ENCODE results near the gene CYTH3.

The CYTH3 gene

DNA sequence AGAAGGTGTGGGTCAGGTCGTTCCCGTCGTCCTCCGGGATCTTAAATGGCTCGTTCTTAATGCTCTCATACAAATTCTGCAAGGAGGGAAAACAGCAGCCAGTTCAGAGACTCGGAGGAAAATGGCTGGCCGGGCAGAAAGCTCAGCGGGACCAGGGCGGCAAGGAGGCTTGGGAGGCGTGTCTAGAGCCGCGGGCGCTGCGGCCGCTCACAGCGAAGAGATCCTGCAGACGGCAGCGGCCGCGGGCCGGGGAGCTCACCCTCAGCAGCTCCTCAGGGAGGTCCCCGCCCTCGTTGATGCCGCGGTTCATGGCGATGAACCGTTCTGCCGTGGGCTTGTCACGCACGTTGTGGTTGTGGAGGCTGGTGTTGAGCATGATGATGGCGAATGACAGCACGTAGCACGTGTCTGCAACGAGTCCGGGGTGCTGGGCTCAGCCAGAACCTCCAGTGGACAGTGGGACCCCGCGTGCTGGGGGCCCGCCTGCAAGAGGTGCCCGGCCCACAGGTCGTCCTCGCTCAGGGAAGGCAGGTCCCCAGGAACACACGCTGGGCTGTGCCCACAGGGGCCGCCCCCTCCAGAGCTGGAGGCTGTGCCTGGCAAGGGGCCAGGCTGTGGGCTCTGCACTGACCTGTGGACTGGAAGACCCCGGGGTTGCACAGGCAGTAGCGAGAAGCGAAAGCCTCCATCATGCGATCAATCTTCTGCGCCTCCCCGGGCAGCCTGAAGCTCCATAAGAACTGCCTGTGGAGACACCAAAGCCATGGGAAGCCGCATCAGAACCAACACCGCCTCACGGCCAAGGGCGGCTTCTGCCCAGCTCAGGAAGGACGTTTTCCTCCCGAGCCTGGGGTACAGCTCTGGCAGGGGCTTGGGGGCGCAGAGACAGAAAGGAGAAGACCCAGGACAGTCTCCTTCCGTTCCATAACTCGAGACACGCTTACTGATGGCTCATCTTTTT is 101.6 kb downstream of the CYTH3 start:
- Mint-ChIP-seq H3K9me3 (no peaks in the 10 kb centered on the region), H3K4me1 (peaks cover 55% of the 10 kb centered on the region), H3K27ac (peak overlapping the region in 1 of 3 experiments; percentile 72), H3K27me3 (ENCODE audit: low read depth) (peaks cover 3% of the 10 kb centered on the region), H3K4me3 (no peak overlapping the region), H3K36me3 (ENCODE audit: low read depth) (peaks cover 26% of the 10 kb centered on the region)
- TF ChIP-seq, protein P1, sequence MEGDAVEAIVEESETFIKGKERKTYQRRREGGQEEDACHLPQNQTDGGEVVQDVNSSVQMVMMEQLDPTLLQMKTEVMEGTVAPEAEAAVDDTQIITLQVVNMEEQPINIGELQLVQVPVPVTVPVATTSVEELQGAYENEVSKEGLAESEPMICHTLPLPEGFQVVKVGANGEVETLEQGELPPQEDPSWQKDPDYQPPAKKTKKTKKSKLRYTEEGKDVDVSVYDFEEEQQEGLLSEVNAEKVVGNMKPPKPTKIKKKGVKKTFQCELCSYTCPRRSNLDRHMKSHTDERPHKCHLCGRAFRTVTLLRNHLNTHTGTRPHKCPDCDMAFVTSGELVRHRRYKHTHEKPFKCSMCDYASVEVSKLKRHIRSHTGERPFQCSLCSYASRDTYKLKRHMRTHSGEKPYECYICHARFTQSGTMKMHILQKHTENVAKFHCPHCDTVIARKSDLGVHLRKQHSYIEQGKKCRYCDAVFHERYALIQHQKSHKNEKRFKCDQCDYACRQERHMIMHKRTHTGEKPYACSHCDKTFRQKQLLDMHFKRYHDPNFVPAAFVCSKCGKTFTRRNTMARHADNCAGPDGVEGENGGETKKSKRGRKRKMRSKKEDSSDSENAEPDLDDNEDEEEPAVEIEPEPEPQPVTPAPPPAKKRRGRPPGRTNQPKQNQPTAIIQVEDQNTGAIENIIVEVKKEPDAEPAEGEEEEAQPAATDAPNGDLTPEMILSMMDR (IDR thresholded peaks at IDR 0.05; ENCODE audit: unreplicated experiment in 3 of 3): no peak

DNA sequence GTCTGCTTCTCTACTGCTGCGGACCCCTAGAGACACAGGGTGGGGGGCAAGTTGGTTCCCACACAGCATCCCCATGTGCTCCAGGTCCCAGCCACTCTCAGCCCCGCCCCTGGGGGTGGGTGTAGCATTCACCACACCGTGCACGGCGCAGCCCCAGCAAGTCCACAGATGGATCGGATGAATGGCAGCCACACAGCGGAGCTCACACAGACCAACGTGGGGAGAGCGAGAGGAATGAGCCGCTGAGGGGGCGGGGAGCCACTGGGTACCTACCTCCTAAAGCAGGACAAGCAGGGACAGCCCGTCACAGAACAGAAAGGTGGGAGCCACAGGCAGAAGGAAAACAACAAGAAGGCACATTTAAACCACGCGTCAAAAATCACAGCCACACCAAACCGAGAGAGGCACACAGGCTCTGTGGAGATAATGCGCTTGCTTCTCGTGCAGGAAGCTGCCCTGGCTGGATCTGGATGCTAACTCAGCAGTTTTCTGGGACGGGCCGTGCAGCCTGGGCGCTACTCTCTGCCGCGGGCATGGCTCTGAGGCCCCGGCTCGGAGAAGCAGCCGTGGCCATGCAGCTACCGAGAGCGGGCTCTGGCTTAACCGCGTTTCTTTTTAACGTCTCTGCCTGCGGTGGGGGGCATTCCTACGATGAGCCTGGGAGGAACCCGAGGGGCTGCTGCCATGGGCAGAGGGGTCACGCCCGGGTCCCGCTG is 102.5 kb downstream of the CYTH3 start:
- TF ChIP-seq, protein P1 (IDR thresholded peaks at IDR 0.05; ENCODE audit: unreplicated experiment in 3 of 3): no peak
- peaks cover 60% of the 10 kb centered on the region for H3K4me1 Mint-ChIP-seq
- H3K36me3 Mint-ChIP-seq (ENCODE audit: low read depth): peaks cover 26% of the 10 kb centered on the region
- H3K4me3 Mint-ChIP-seq: no peak overlapping the region
- H3K27ac Mint-ChIP-seq: no peak overlapping the region
- no peaks in the 10 kb centered on the region for H3K9me3 Mint-ChIP-seq
- peaks cover 3% of the 10 kb centered on the region for H3K27me3 Mint-ChIP-seq (ENCODE audit: low read depth)

DNA sequence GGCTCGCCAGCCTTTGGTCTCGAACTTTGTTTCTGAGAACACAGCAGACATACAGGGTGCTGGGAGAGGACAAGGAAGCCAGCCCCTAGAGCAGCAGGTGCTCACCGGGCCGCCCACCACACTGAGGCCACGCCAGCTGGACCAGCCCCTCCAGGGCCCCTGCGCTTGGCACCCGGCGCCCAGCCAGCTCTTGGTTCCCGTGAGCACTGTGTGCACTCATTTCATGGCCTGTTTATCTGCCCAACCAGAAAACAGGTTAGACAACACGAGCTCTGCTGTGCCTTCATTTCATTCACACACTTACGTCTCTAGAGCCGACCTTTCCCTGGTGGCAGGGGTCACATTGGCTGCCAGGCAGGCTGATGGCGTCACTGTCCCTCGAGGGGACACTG is 104.0 kb downstream of the CYTH3 start:
- TF ChIP-seq, protein P1 (IDR thresholded peaks at IDR 0.05; ENCODE audit: unreplicated experiment in 3 of 3): no peak
- Mint-ChIP-seq H3K4me1 (peaks cover 68% of the 10 kb centered on the region), H3K27ac (peak overlapping the region in 1 of 3 experiments; percentile 49), H3K4me3 (no peak overlapping the region), H3K27me3 (ENCODE audit: low read depth) (peaks cover 3% of the 10 kb centered on the region), H3K9me3 (no peaks in the 10 kb centered on the region), H3K36me3 (ENCODE audit: low read depth) (peaks cover 22% of the 10 kb centered on the region)

DNA sequence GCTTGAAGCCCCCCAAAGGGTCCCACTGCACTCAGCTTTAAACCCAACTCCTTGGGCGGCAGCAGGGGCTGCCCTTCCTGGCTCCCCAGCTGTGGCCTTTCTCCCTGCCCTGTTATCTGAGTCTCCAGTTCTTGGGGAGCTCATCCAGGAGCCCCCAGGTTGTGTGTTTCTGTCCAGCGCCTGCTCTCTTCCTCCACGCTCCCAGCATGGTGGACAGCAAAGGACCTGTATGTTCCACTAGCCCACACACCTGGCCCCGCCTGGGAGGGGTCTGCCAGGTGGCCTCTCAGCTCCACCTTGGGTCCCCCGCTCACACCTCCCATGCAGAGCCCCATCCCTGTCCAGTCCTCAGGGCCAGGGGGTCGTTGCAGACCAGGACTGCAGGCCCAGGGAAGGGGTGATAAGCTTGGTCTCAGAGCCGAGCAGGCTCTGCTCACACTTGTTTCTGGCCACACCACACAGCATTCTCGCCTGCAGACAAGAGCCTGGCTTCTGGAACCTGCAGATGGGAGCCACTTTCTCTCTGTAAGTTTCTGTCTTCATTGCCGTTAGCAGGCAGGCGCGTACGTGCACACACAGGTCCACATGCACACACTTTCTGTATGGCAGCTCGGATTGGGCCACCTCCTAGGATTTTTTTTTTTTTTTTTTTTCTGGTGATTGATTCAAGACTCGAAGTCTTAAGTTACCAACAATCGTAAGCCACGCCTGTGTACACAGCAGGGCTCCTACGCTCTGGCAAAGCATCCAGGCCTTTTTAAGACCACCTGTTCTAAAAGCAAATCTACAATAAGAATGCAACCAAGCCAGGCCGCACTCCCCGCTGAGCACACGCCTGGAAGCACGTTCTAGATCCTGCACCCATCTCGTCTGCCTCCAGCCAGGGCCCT is 104.6 kb downstream of the CYTH3 start:
- H3K4me1 Mint-ChIP-seq: peaks cover 68% of the 10 kb centered on the region
- H3K9me3 Mint-ChIP-seq: no peaks in the 10 kb centered on the region
- TF ChIP-seq, protein P1 (IDR thresholded peaks at IDR 0.05; ENCODE audit: unreplicated experiment in 3 of 3): no peak
- peak overlapping the region in 1 of 3 experiments; percentile 34 for H3K4me3 Mint-ChIP-seq
- H3K36me3 Mint-ChIP-seq (ENCODE audit: low read depth): peaks cover 20% of the 10 kb centered on the region
- peak overlapping the region; percentile 49 to 92 (median 72) for H3K27ac Mint-ChIP-seq
- peaks cover 3% of the 10 kb centered on the region for H3K27me3 Mint-ChIP-seq (ENCODE audit: low read depth)

DNA sequence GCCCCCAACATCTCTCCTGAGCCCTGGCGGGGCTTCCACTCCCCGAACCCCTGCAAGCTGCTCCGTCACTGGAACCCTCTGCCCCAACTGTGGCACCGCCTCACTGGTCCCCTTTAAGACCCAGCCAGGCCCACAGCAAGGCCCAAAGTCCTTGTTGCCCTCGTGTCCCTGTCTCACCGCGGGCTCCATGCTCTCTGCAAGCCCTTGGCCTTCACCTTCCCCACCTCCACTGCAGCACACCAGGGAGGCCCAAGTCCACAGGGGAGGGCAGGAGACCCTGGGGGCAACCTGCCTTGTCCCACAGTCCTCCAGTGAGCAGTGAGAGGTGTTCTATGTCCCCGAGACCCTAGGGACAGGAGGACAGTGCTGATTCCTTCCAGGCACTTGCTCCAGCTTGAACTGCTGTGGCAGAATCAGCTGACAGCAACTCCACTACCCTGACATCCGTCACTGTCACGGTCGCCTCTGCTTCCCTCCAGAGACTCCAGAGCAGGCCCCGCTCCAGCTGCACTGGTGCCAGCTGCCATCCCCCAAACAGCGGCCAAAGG is 105.3 kb downstream of the CYTH3 start:
- H3K27ac Mint-ChIP-seq: peak overlapping the region in 2 of 3 experiments; percentile 62 to 92
- H3K27me3 Mint-ChIP-seq (ENCODE audit: low read depth): peaks cover 3% of the 10 kb centered on the region

More for the DNA sequence above, 105.3 kb downstream of the CYTH3 start:
- H3K36me3 Mint-ChIP-seq (ENCODE audit: low read depth): peaks cover 18% of the 10 kb centered on the region
- no peaks in the 10 kb centered on the region for H3K9me3 Mint-ChIP-seq
- peak overlapping the region in 1 of 3 experiments; percentile 9 for H3K4me3 Mint-ChIP-seq
- TF ChIP-seq, protein P1 (IDR thresholded peaks at IDR 0.05; ENCODE audit: unreplicated experiment in 3 of 3): no peak
- H3K4me1 Mint-ChIP-seq: peaks cover 61% of the 10 kb centered on the region
